H1 (cell line): ENCODE measurements around the gene PRR35.

Experiments used
- ASH2L ChIP-seq: fragments of 200-600, 300-600 bp; sonication (generic); IDR thresholded peaks from one replicate; pipeline ENCODE4 v1.7.1; 2017; ENCODE audit warnings: low read length
- CEBPB ChIP-seq: IDR thresholded peaks from 2 replicates; pipeline ENCODE4 v1.6.1; 2012; ENCODE audit warnings: low read depth, low read length
- CHD1 ChIP-seq: IDR thresholded peaks from 2 replicates; pipeline ENCODE4 v1.6.1; 2012; ENCODE audit warnings: low read depth, low read length, improper control_type of control experiment
- CTBP2 ChIP-seq: IDR thresholded peaks from 2 replicates; pipeline ENCODE4 v1.7.0; 2011; ENCODE audit warnings: borderline replicate concordance, mild to moderate bottlenecking, moderate library complexity, mixed read lengths, low read length; ENCODE audit not compliant: insufficient read depth, insufficient read length
- CTCF ChIP-seq, 3 experiments: IDR thresholded peaks; 1 replicate in 2 of 3; 2 replicates in 1 of 3; pipeline versions ENCODE4 v1.5.1 to v1.6.1; 2011; ENCODE audit warnings: low read length in 3 of 3, mild to moderate bottlenecking in 3 of 3, inconsistent platforms in 2 of 3, low read depth in 1 of 3, moderate library complexity in 1 of 3; ENCODE audit not compliant: insufficient read depth in 1 of 3; ENCODE audit errors: control extremely low read depth in 1 of 3
- EP300 ChIP-seq, 2 experiments: IDR thresholded peaks; 1 replicate in 1 of 2; 2 replicates in 1 of 2; pipeline ENCODE4 v1.6.1; 2011 to 2012; ENCODE audit warnings: low read depth in 2 of 2, low read length in 2 of 2, mild to moderate bottlenecking in 2 of 2, borderline replicate concordance in 1 of 2, inconsistent platforms in 1 of 2, moderate library complexity in 1 of 2
- EZH2 ChIP-seq: fragments of 200-600 bp; sonication (generic); IDR thresholded peaks from 2 replicates; pipeline ENCODE4 v1.7.1; 2012; ENCODE audit warnings: low read depth, mild to moderate bottlenecking, moderate library complexity, low read length, inconsistent platforms; ENCODE audit not compliant: severe bottlenecking
- POLR2A ChIP-seq, 2 experiments: IDR thresholded peaks; 1 replicate in 1 of 2; 2 replicates in 1 of 2; pipeline ENCODE4 v1.6.1; 2011; ENCODE audit warnings: low read depth in 2 of 2, low read length in 2 of 2, mild to moderate bottlenecking in 2 of 2; ENCODE audit errors: control extremely low read depth in 1 of 2
- SRF ChIP-seq: IDR thresholded peaks from 2 replicates; pipeline ENCODE4 v1.6.1; 2011; ENCODE audit warnings: mild to moderate bottlenecking, low read depth, low read length, moderate library complexity
- TBP ChIP-seq: IDR thresholded peaks from 2 replicates; pipeline ENCODE4 v1.6.1; 2011; ENCODE audit warnings: low read depth, low read length, improper control_type of control experiment
- USF2 ChIP-seq: IDR thresholded peaks from 2 replicates; pipeline ENCODE4 v1.6.1; 2011; ENCODE audit warnings: low read length, improper control_type of control experiment
- ZNF274 ChIP-seq: IDR thresholded peaks from 2 replicates; pipeline ENCODE4 v1.7.0; 2012; ENCODE audit warnings: low read length, borderline replicate concordance; ENCODE audit errors: extremely low read depth
- TF ChIP-seq, protein P1 (sequence below): IDR thresholded peaks from 2 replicates; pipeline ENCODE4 v1.6.1; 2012; ENCODE audit warnings: inconsistent platforms

GRCh38 chr16:588639-588888, 28.4 kb downstream of the PRR35 start:
- no peak for TF ChIP-seq EZH2
- peak in 1 of 2 experiments; percentile 56; a peak in 2 of 3 replicates for TF ChIP-seq POLR2A (IDR thresholded peaks at IDR 0.05; ENCODE audit: control extremely low read depth in 1 of 2, low read depth in 2 of 2, low read length in 2 of 2)
- no peak for TF ChIP-seq USF2
- TF ChIP-seq CTCF (IDR thresholded peaks at IDR 0.05; ENCODE audit: control extremely low read depth in 1 of 3, insufficient read depth in 1 of 3, low read depth in 1 of 3, low read length in 3 of 3): no peak
- TF ChIP-seq SRF: no peak
- no peak for TF ChIP-seq TBP
- TF ChIP-seq CHD1: no peak
- no peak for TF ChIP-seq EP300 (IDR thresholded peaks at IDR 0.05; ENCODE audit: borderline replicate concordance in 1 of 2, low read depth in 2 of 2, low read length in 2 of 2)
- no peak for TF ChIP-seq ASH2L
- TF ChIP-seq ZNF274: no peak
- TF ChIP-seq, protein P1, sequence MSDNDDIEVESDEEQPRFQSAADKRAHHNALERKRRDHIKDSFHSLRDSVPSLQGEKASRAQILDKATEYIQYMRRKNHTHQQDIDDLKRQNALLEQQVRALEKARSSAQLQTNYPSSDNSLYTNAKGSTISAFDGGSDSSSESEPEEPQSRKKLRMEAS: no peak
- TF ChIP-seq CTBP2: no peak
- TF ChIP-seq CEBPB: no peak
